Fibroblast of lung (primary cell): ENCODE results near the gene SDC1. TPM values are rescaled to one million over a fixed set of nuclear protein-coding genes. Genes with fewer than 3 reads are reported as not detected.
A peak's percentile ranks its signal among the peaks of the same experiment; 100 is the strongest.

Experiments
- DNase-seq, 2 donors: peaks; one replicate each; pipeline versions ENCODE4 v3.0.0 to v3.0.0-alpha.2; 2010; ENCODE audit warnings: low read depth in 2 of 2
- H2AFZ ChIP-seq: 2 replicates; pipeline ENCODE4 v1.5.1; 2012; ENCODE audit warnings: low read length, control low read depth, inconsistent platforms
- H3K27ac ChIP-seq: 2 replicates; pipeline ENCODE4 v1.5.1; 2011; ENCODE audit warnings: low read length, control low read depth; ENCODE audit not compliant: insufficient read depth
- H3K27me3 ChIP-seq: 2 replicates; pipeline ENCODE4 v1.5.1; 2011; ENCODE audit warnings: mild to moderate bottlenecking, low read length; ENCODE audit not compliant: control insufficient read depth, insufficient read depth
- H3K36me3 ChIP-seq: 2 replicates; pipeline ENCODE4 v1.5.1; 2011; ENCODE audit warnings: low read length; ENCODE audit not compliant: control insufficient read depth, insufficient read depth
- H3K4me1 ChIP-seq: 2 replicates; pipeline ENCODE4 v1.5.1; 2011; ENCODE audit warnings: low read length; ENCODE audit not compliant: control insufficient read depth, insufficient read depth; ENCODE audit errors: extremely low read depth
- H3K4me2 ChIP-seq: 2 replicates; pipeline ENCODE4 v1.5.1; 2011; ENCODE audit warnings: low read length, control low read depth; ENCODE audit not compliant: insufficient read depth; ENCODE audit errors: extremely low read depth
- H3K4me3 ChIP-seq, 4 experiments: fragments of 200-600 bp in 1 of 4; sonication (generic) in 1 of 4; replicated peaks in 1 of 4; 2 replicates each; pipeline ENCODE4 v1.5.1; 2011 to 2016; ENCODE audit warnings: low read length in 4 of 4, low read depth in 3 of 4, mild to moderate bottlenecking in 3 of 4, control low read depth in 2 of 4, inconsistent platforms in 1 of 4, mixed read lengths in 1 of 4; ENCODE audit not compliant: insufficient read depth in 1 of 4; ENCODE audit errors: control extremely low read depth in 1 of 4
- H3K79me2 ChIP-seq: 2 replicates; pipeline ENCODE4 v1.5.1; 2012; ENCODE audit warnings: mild to moderate bottlenecking, low read length, inconsistent platforms; ENCODE audit not compliant: control insufficient read depth, insufficient read depth
- H3K9ac ChIP-seq: 2 replicates; pipeline ENCODE4 v1.5.1; 2011; ENCODE audit warnings: mild to moderate bottlenecking, low read length, control low read depth; ENCODE audit not compliant: insufficient read depth
- H3K9me3 ChIP-seq: 2 replicates; pipeline ENCODE4 v1.5.1; 2012; ENCODE audit warnings: low read depth, low read length; ENCODE audit not compliant: control insufficient read depth, insufficient read depth
- H4K20me1 ChIP-seq: 2 replicates; pipeline ENCODE4 v1.5.1; 2011; ENCODE audit warnings: low read length; ENCODE audit not compliant: control insufficient read depth, insufficient read depth; ENCODE audit errors: extremely low read depth
- EZH2 ChIP-seq: IDR thresholded peaks from 2 replicates; pipeline ENCODE4 v1.5.1; 2012; ENCODE audit warnings: low read length, control low read depth, mild to moderate bottlenecking; ENCODE audit errors: missing control alignments
- polyA plus RNA-seq, 2 donors: library from polyadenylated mRNA; depleted of rRNA in 1 of 2; stranded (reverse) in 1 of 2; unstranded in 1 of 2; fragments of >200 nt; gene quantifications; 2 replicates each; pipeline ENCODE4 v1.2.1, GENCODE V29; 2011 to 2012; ENCODE audit warnings: missing spikeins in 1 of 2
- total RNA-seq: library from RNA; depleted of rRNA; stranded (reverse); fragments of >200 nt; gene quantifications from 2 replicates; pipeline ENCODE4 v1.2.1, GENCODE V29; 2014
- TF ChIP-seq, protein P1 (sequence below), 2 donors: IDR thresholded peaks in 1 of 2; conservative IDR thresholded peaks in 1 of 2; 1 replicate in 1 of 2; 2 replicates in 1 of 2; pipeline ENCODE4 v1.5.1; 2011 to 2012; ENCODE audit warnings: low read length in 2 of 2, control low read depth in 1 of 2, inconsistent platforms in 1 of 2, low read depth in 1 of 2, mild to moderate bottlenecking in 1 of 2

The SDC1 gene
- total and polyA plus RNA-seq, 2 donors (not counting 1 experiment from before 2014, with no cell fraction given) = 14.6 to 56.8 TPM

DNA sequence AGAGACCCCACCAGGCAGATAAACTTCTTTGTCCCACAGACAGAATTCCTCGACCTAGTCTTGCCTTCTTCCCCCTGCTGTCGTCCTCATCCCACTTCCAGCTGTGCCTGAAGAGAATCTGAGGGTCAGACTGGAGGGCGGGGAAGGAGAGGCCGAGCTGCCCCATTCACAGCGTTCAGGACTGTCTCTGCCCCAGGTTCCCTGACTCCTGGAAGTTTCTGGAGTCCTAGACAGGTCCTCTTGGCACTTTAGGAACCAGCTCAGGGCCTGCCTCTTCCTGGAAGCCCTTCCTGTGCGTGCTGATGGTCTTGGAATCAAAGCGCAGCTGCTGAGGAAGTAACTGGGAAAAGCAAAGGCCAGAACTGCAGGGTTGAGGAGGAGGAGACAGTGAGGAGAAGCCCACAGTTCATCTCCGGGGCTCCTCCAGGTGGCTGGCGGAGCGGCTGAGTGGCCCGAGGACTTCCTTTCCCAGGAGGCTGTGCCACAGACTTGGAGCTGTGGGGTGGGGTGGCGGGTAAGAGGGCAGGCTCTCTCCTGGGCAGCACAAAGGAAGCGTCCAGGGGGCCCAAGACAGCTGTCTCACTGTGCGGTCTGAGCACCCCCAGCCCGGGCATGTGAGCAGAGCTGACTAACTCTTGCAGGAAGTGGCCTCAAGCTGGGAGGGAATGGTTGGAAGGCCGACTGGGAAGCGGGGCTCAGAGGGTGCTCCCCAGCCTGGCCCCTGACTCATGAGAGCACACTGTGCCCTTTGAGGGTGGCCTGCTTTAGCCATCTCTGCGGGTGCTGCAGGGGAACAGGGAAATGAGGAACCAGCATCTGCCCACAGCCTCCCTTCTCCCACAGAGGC, 39.5 kb downstream of the SDC1 start:
- Histone ChIP-seq H3K4me1 (peaks cover 3% of the 10 kb centered on the region), H4K20me1 (no peaks in the 10 kb centered on the region), H3K9me3 (no peaks in the 10 kb centered on the region), H3K27me3 (no peaks in the 10 kb centered on the region), H3K4me2 (no peak overlapping the region), H3K79me2 (no peaks in the 10 kb centered on the region), H3K27ac (no peak overlapping the region), H2AFZ (no peak overlapping the region), H3K4me3 (no peak overlapping the region), H3K36me3 (no peaks in the 10 kb centered on the region), H3K9ac (no peak overlapping the region)
- DNase-seq = peak; percentile 48 to 89
- TF ChIP-seq, protein P1, sequence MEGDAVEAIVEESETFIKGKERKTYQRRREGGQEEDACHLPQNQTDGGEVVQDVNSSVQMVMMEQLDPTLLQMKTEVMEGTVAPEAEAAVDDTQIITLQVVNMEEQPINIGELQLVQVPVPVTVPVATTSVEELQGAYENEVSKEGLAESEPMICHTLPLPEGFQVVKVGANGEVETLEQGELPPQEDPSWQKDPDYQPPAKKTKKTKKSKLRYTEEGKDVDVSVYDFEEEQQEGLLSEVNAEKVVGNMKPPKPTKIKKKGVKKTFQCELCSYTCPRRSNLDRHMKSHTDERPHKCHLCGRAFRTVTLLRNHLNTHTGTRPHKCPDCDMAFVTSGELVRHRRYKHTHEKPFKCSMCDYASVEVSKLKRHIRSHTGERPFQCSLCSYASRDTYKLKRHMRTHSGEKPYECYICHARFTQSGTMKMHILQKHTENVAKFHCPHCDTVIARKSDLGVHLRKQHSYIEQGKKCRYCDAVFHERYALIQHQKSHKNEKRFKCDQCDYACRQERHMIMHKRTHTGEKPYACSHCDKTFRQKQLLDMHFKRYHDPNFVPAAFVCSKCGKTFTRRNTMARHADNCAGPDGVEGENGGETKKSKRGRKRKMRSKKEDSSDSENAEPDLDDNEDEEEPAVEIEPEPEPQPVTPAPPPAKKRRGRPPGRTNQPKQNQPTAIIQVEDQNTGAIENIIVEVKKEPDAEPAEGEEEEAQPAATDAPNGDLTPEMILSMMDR (conservative IDR thresholded peaks at IDR 0.05 in 1 of 2, IDR thresholded peaks at IDR 0.05 in 1 of 2; ENCODE audit: low read depth in 1 of 2, low read length in 2 of 2) = no peak
- TF ChIP-seq EZH2 = no peak

GRCh38 chr2:20184067-20184938, 40.6 kb downstream of the SDC1 start:
- DNase-seq = peak; percentile 49 to 84
- Histone ChIP-seq H3K4me1 (peaks cover 3% of the 10 kb centered on the region), H3K79me2 (no peaks in the 10 kb centered on the region), H3K27ac (no peak overlapping the region), H3K9me3 (no peaks in the 10 kb centered on the region), H2AFZ (no peak overlapping the region), H3K36me3 (no peaks in the 10 kb centered on the region), H3K9ac (no peak overlapping the region), H3K27me3 (no peaks in the 10 kb centered on the region), H3K4me3 (no peak overlapping the region), H3K4me2 (no peak overlapping the region), H4K20me1 (no peaks in the 10 kb centered on the region)
- TF ChIP-seq EZH2 = no peak
- TF ChIP-seq, protein P1 (conservative IDR thresholded peaks at IDR 0.05 in 1 of 2, IDR thresholded peaks at IDR 0.05 in 1 of 2; ENCODE audit: low read depth in 1 of 2, low read length in 2 of 2) = no peak

DNA sequence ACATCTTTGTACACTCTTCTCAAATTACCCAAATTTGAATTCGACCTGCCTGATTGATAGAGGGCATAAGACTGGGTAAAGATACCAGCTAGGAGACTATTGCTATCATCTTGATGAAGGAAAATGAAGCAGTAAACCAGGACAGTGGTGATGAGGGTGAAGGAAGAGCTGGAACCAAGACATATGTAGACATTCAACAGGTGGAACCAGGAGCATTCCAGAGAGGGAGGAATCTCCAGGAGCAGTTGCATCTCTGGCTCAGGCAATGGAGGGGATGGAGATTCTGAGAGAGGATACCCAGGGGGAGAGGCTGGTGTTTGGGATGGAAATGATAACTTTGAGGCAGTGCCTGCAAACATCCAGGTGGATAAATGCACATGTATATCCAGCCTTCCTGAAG, 41.6 kb downstream of the SDC1 start:
- no peak overlapping the region for H3K4me2 ChIP-seq
- no peak overlapping the region for H3K4me3 ChIP-seq
- no peaks in the 10 kb centered on the region for H3K36me3 ChIP-seq
- no peaks in the 10 kb centered on the region for H3K79me2 ChIP-seq
- H3K27me3 ChIP-seq = no peaks in the 10 kb centered on the region
- TF ChIP-seq, protein P1 (conservative IDR thresholded peaks at IDR 0.05 in 1 of 2, IDR thresholded peaks at IDR 0.05 in 1 of 2; ENCODE audit: low read depth in 1 of 2, low read length in 2 of 2) = no peak
- TF ChIP-seq EZH2 = no peak
- no peak for DNase-seq
- no peak overlapping the region for H2AFZ ChIP-seq
- peaks cover 3% of the 10 kb centered on the region for H3K4me1 ChIP-seq
- no peak overlapping the region for H3K27ac ChIP-seq
- H3K9ac ChIP-seq = no peak overlapping the region
- no peaks in the 10 kb centered on the region for H4K20me1 ChIP-seq
- no peaks in the 10 kb centered on the region for H3K9me3 ChIP-seq
